Left lung (tissue), 10 donors: ENCODE measurements around the gene GFOD2. TPM values are rescaled to one million over a fixed set of nuclear protein-coding genes. Genes with fewer than 3 reads are reported as not detected.
A peak's percentile ranks its signal among the peaks of the same experiment; 100 is the strongest.

Experiments
- ATAC-seq: fragments of 200-7000 bp; cut with Tn5 transposase; one replicate; pipeline ENCODE4 v1.9.1; 2020; ENCODE audit warnings: moderate library complexity
- DNase-seq, 4 donors: peaks; one replicate each; pipeline ENCODE4 v3.0.0-alpha.2; 2013 to 2020
- H3K27ac ChIP-seq, 2 donors: fragments of 200-600 bp; sonication (generic) in 1 of 2; one replicate each; pipeline versions ENCODE4 v1.5.0 to v1.8.0; 2020 to 2021
- H3K27me3 ChIP-seq, 2 donors: fragments of 200-600 bp; sonication (generic) in 1 of 2; one replicate each; pipeline versions ENCODE4 v1.5.0 to v1.8.0; 2020 to 2021
- H3K36me3 ChIP-seq, 2 donors: fragments of 200-600 bp; sonication (generic) in 1 of 2; one replicate each; pipeline versions ENCODE4 v1.5.0 to v1.8.0; 2020 to 2021
- H3K4me1 ChIP-seq, 2 donors: fragments of 200-600 bp; one replicate each; pipeline ENCODE4 v1.8.0; 2021
- H3K4me3 ChIP-seq, 2 donors: fragments of 200-600 bp; sonication (generic) in 1 of 2; one replicate each; pipeline versions ENCODE4 v1.5.0 to v1.8.0; 2020 to 2021; ENCODE audit warnings: mild to moderate bottlenecking in 1 of 2
- H3K9me3 ChIP-seq, 2 donors: fragments of 200-600 bp; sonication (generic) in 1 of 2; one replicate each; pipeline versions ENCODE4 v1.5.0 to v1.8.0; 2020 to 2021
- CTCF ChIP-seq, 2 donors: fragments of 200-600 bp; sonication (generic) in 1 of 2; IDR thresholded peaks; one replicate each; pipeline versions ENCODE4 v1.5.0 to v1.8.0; 2021; ENCODE audit warnings: antibody characterized with exemption in 2 of 2
- intact Hi-C, 2 donors: fragments of 100-400 bp; cut with DNase I; formaldehyde crosslinking; loops; one replicate each; pipeline versions ENCODE4 v1.11.2 to v1.14.2; 2022
- polyA plus RNA-seq, 6 donors: library from polyadenylated mRNA; unstranded; fragments of 120-200 nt; gene quantifications; one replicate each; pipeline ENCODE4 v1.2.1, GENCODE V29; 2013; ENCODE audit not compliant: insufficient read length in 6 of 6
- total RNA-seq, 2 donors: library from RNA; stranded (reverse); fragmentation: NEBNext Ultra II Directional; extraction: Animal tissue kit (Norgen Biotek cat#: 25700); gene quantifications; one replicate each; pipeline ENCODE4 v1.2.1, GENCODE V29; 2021
- donor health status: DM: no; HTN: yes; CAD: no.
- donor health status: DM: no; HTN: no; CAD: no.

GFOD2 gene
- total and polyA plus RNA-seq, 8 donors = 13.7 to 39.5 (median 32.1) TPM

GRCh38 chr16:67677712-67678111 is 41.4 kb downstream of the GFOD2 start:
- Histone ChIP-seq H3K27ac (no peak overlapping the region), H3K27me3 (no peaks in the 10 kb centered on the region), H3K4me3 (no peak overlapping the region), H3K4me1 (peaks cover 22 to 44% of the 10 kb centered on the region in 2 donors), H3K36me3 (peaks cover 0 to 22% of the 10 kb centered on the region in 2 donors), H3K9me3 (no peaks in the 10 kb centered on the region)
- no peak for DNase-seq
- ATAC-seq = no peak
- intact Hi-C loops = loop anchor here in 1 of 2 donors (10.0 kb wide), 2 partner anchors 147 to 247 kb away; no protein-coding TSS in a partner anchor
- TF ChIP-seq CTCF (IDR thresholded peaks at IDR 0.05) = no peak

GRCh38 chr16:67676939-67677338 is 42.2 kb downstream of the GFOD2 start:
- ATAC-seq (no peak), DNase-seq (no peak)
- no peak overlapping the region for H3K4me3 ChIP-seq
- H3K9me3 ChIP-seq = no peaks in the 10 kb centered on the region
- peaks cover 27 to 52% of the 10 kb centered on the region in 2 donors for H3K4me1 ChIP-seq
- peaks cover 0 to 17% of the 10 kb centered on the region in 2 donors for H3K36me3 ChIP-seq
- no peaks in the 10 kb centered on the region for H3K27me3 ChIP-seq
- peak overlapping the region in 1 of 2 donors; percentile 45 for H3K27ac ChIP-seq
- TF ChIP-seq CTCF (IDR thresholded peaks at IDR 0.05) = no peak
- intact Hi-C loops = loop anchor here in 1 of 2 donors (10.0 kb wide), 2 partner anchors 148 to 248 kb away; no protein-coding TSS in a partner anchor

- intact Hi-C loops = loop anchor here in 1 of 2 donors (10.0 kb wide), 2 partner anchors 148 to 248 kb away; no protein-coding TSS in a partner anchor
- TF ChIP-seq CTCF (IDR thresholded peaks at IDR 0.05) = no peak
Observed at GRCh38 chr16:67676516-67676915, 42.6 kb downstream of the GFOD2 start.

GRCh38 chr16:67675999-67676398 is 43.1 kb downstream of the GFOD2 start:
- intact Hi-C loops = loop anchor here in 1 of 2 donors (10.0 kb wide), 2 partner anchors 149 to 249 kb away; no protein-coding TSS in a partner anchor
- H3K9me3 ChIP-seq = no peaks in the 10 kb centered on the region
- TF ChIP-seq CTCF (IDR thresholded peaks at IDR 0.05) = no peak
- no peak overlapping the region for H3K4me3 ChIP-seq
- DNase-seq (no peak), ATAC-seq (no peak)
- peak overlapping the region in 1 of 2 donors; percentile 45 for H3K27ac ChIP-seq
- H3K4me1 ChIP-seq = peaks cover 27 to 54% of the 10 kb centered on the region in 2 donors
- H3K27me3 ChIP-seq = no peaks in the 10 kb centered on the region
- peaks cover 0 to 17% of the 10 kb centered on the region in 2 donors for H3K36me3 ChIP-seq

More at GRCh38 chr16:67676516-67676915, 42.6 kb downstream of the GFOD2 start:
- Histone ChIP-seq H3K4me3 (no peak overlapping the region), H3K4me1 (peaks cover 27 to 54% of the 10 kb centered on the region in 2 donors), H3K36me3 (peaks cover 0 to 17% of the 10 kb centered on the region in 2 donors), H3K9me3 (no peaks in the 10 kb centered on the region), H3K27me3 (no peaks in the 10 kb centered on the region), H3K27ac (peak overlapping the region in 1 of 2 donors; percentile 45)
- DNase-seq (no peak), ATAC-seq (no peak)

- Histone ChIP-seq H3K9me3 (no peaks in the 10 kb centered on the region), H3K4me3 (no peak overlapping the region), H3K36me3 (peaks cover 0 to 17% of the 10 kb centered on the region in 2 donors), H3K27ac (no peak overlapping the region), H3K4me1 (peaks cover 27 to 54% of the 10 kb centered on the region in 2 donors), H3K27me3 (no peaks in the 10 kb centered on the region)
- no peak for ATAC-seq
- intact Hi-C loops = loop anchor here in 1 of 2 donors (10.0 kb wide), 2 partner anchors 149 to 249 kb away; no protein-coding TSS in a partner anchor
- no peak for TF ChIP-seq CTCF (IDR thresholded peaks at IDR 0.05)
- peak in 1 of 4 donors; percentile 77 for DNase-seq
Observed at GRCh38 chr16:67675579-67675935, 43.6 kb downstream of the GFOD2 start.
